H9 (cell line): ENCODE data around the gene TXNL4A. TPM values are rescaled to one million over a fixed set of nuclear protein-coding genes. Genes with fewer than 3 reads are reported as not detected.

Experiments used
- DNase-seq: peaks from one replicate; pipeline ENCODE4 v3.0.0-alpha.2; 2017
- H2AFZ ChIP-seq: one replicate; pipeline ENCODE4 v1.6.1; 2013; ENCODE audit warnings: mild to moderate bottlenecking, low read length, control low read depth, moderate library complexity
- H2AK5ac ChIP-seq: 2 replicates; pipeline ENCODE4 v1.6.1; 2013; ENCODE audit warnings: low read length, control low read depth, mixed read lengths; ENCODE audit not compliant: insufficient read length
- H2BK120ac ChIP-seq: one replicate; pipeline ENCODE4 v1.6.1; 2013; ENCODE audit warnings: low read depth, mild to moderate bottlenecking, low read length, control low read depth, inconsistent platforms; ENCODE audit not compliant: poor library complexity, severe bottlenecking
- H2BK12ac ChIP-seq: 2 replicates; pipeline ENCODE4 v1.6.1; 2013; ENCODE audit warnings: low read length, control low read depth, mixed read lengths, low read depth; ENCODE audit not compliant: insufficient read length
- H2BK15ac ChIP-seq: 2 replicates; pipeline ENCODE4 v1.6.1; 2013; ENCODE audit warnings: low read depth, low read length, control low read depth
- H2BK20ac ChIP-seq: one replicate; pipeline ENCODE4 v1.6.1; 2013; ENCODE audit warnings: low read depth, mild to moderate bottlenecking, low read length, control low read depth, inconsistent platforms; ENCODE audit not compliant: poor library complexity, severe bottlenecking
- H2BK5ac ChIP-seq: 2 replicates; pipeline ENCODE4 v1.6.1; 2013; ENCODE audit warnings: low read length, control low read depth, mixed read lengths; ENCODE audit not compliant: insufficient read length
- H3K14ac ChIP-seq: 2 replicates; pipeline ENCODE4 v1.6.1; 2013; ENCODE audit warnings: low read length, control low read depth; ENCODE audit not compliant: insufficient read depth
- H3K18ac ChIP-seq: 2 replicates; pipeline ENCODE4 v1.6.1; 2013; ENCODE audit warnings: low read depth, mild to moderate bottlenecking, mixed read lengths, low read length, control low read depth; ENCODE audit not compliant: insufficient read length
- H3K23ac ChIP-seq: 2 replicates; pipeline ENCODE4 v1.6.1; 2013; ENCODE audit warnings: low read length, control low read depth, mixed read lengths, low read depth; ENCODE audit not compliant: insufficient read length
- H3K23me2 ChIP-seq: 2 replicates; pipeline ENCODE4 v1.6.1; 2013; ENCODE audit warnings: low read depth, mild to moderate bottlenecking, mixed read lengths, low read length, control low read depth; ENCODE audit not compliant: insufficient read length, poor library complexity, severe bottlenecking
- H3K27ac ChIP-seq: 2 replicates; pipeline ENCODE4 v1.5.1; 2013; ENCODE audit warnings: low read length, control low read depth, mixed read lengths, low read depth; ENCODE audit not compliant: insufficient read length
- H3K27me3 ChIP-seq: 2 replicates; pipeline ENCODE4 v1.6.1; 2013; ENCODE audit warnings: low read length, control low read depth, inconsistent platforms; ENCODE audit not compliant: insufficient read depth
- H3K4ac ChIP-seq: 2 replicates; pipeline ENCODE4 v1.6.1; 2013; ENCODE audit warnings: low read depth, mild to moderate bottlenecking, control low read depth, inconsistent platforms, low read length, moderate library complexity
- H3K4me1 ChIP-seq: 2 replicates; pipeline ENCODE4 v1.6.1; 2013; ENCODE audit warnings: low read length, control low read depth, inconsistent platforms; ENCODE audit not compliant: insufficient read depth
- H3K4me2 ChIP-seq: 2 replicates; pipeline ENCODE4 v1.6.1; 2013; ENCODE audit warnings: low read length, control low read depth, mixed read lengths; ENCODE audit not compliant: insufficient read length, insufficient read depth
- H3K56ac ChIP-seq: 2 replicates; pipeline ENCODE4 v1.6.1; 2013; ENCODE audit warnings: low read depth, mild to moderate bottlenecking, mixed read lengths, low read length, control low read depth; ENCODE audit not compliant: insufficient read length
- H3K79me1 ChIP-seq: 2 replicates; pipeline ENCODE4 v1.6.1; 2013; ENCODE audit warnings: low read depth, mild to moderate bottlenecking, moderate library complexity, low read length, control low read depth, inconsistent platforms; ENCODE audit not compliant: insufficient read depth, poor library complexity, severe bottlenecking
- H3K79me2 ChIP-seq: 2 replicates; pipeline ENCODE4 v1.6.1; 2013; ENCODE audit warnings: low read length, control low read depth, inconsistent platforms; ENCODE audit not compliant: insufficient read depth
- H3K9ac ChIP-seq: 2 replicates; pipeline ENCODE4 v1.6.1; 2013; ENCODE audit warnings: low read length, control low read depth, mixed read lengths; ENCODE audit not compliant: insufficient read length; ENCODE audit errors: extremely low read depth
- H3K9me3 ChIP-seq: one replicate; pipeline ENCODE4 v1.6.1; 2013; ENCODE audit warnings: low read depth, low read length, inconsistent platforms; ENCODE audit not compliant: control insufficient read depth
- H3T11ph ChIP-seq: one replicate; pipeline ENCODE4 v1.6.1; 2013; ENCODE audit warnings: mild to moderate bottlenecking, low read length, control low read depth, inconsistent platforms
- H4K20me1 ChIP-seq: one replicate; pipeline ENCODE4 v1.6.1; 2013; ENCODE audit not compliant: control insufficient read depth, insufficient read length, insufficient read depth
- H4K5ac ChIP-seq: 2 replicates; pipeline ENCODE4 v1.6.1; 2013; ENCODE audit warnings: low read depth, mild to moderate bottlenecking, mixed read lengths, low read length, control low read depth; ENCODE audit not compliant: insufficient read length
- H4K8ac ChIP-seq: replicated peaks from 2 replicates; pipeline ENCODE4 v1.6.1; 2013; ENCODE audit warnings: low read length, control low read depth, mixed read lengths, low read depth; ENCODE audit not compliant: insufficient read length
- H4K91ac ChIP-seq: 2 replicates; pipeline ENCODE4 v1.6.1; 2013; ENCODE audit warnings: low read depth, mild to moderate bottlenecking, moderate library complexity, mixed read lengths, low read length, control low read depth; ENCODE audit not compliant: insufficient read length
- H3K27ac Mint-ChIP-seq, 3 experiments: 2 replicates in 2 of 3; 3 replicates in 1 of 3; pipeline ENCODE4 v1.8.0; 2020 to 2021; ENCODE audit warnings: mixed read lengths in 3 of 3, mild to moderate bottlenecking in 1 of 3, moderate library complexity in 1 of 3
- H3K27me3 Mint-ChIP-seq: 2 replicates; pipeline ENCODE4 v1.8.0; 2021; ENCODE audit warnings: low read depth, mild to moderate bottlenecking, moderate library complexity, mixed read lengths
- H3K36me3 Mint-ChIP-seq, 3 experiments: 2 replicates in 2 of 3; 3 replicates in 1 of 3; pipeline ENCODE4 v1.8.0; 2020 to 2021; ENCODE audit warnings: low read depth in 3 of 3, mixed read lengths in 3 of 3; ENCODE audit not compliant: insufficient read depth in 1 of 3
- H3K4me1 Mint-ChIP-seq, 2 experiments: 2 replicates each; pipeline ENCODE4 v1.8.0; 2020; ENCODE audit warnings: mixed read lengths in 2 of 2
- H3K4me3 Mint-ChIP-seq, 2 experiments: 2 replicates in 1 of 2; 3 replicates in 1 of 2; pipeline ENCODE4 v1.8.0; 2020 to 2021; ENCODE audit warnings: mild to moderate bottlenecking in 2 of 2, mixed read lengths in 2 of 2, moderate library complexity in 1 of 2
- H3K9me3 Mint-ChIP-seq, 2 experiments: 2 replicates in 1 of 2; 3 replicates in 1 of 2; pipeline ENCODE4 v1.8.0; 2020; ENCODE audit warnings: mild to moderate bottlenecking in 2 of 2, mixed read lengths in 2 of 2, moderate library complexity in 1 of 2
- WGBS: extraction: QIAGEN DNeasy Blood & Tissue Kit; methylation state at CpG from one replicate; pipeline ENCODE4 v1.1.7; 2013; ENCODE audit warnings: missing lambda C conversion rate, low lambda C conversion rate, mixed read lengths; ENCODE audit not compliant: insufficient read length; ENCODE audit errors: extremely low coverage; 5-methylcytosine and 5-hydroxymethylcytosine counted together
- total RNA-seq: library from RNA; stranded (reverse); gene quantifications from 2 replicates; pipeline ENCODE4 v1.2.1, GENCODE V29; 2021
- TF ChIP-seq, protein P1 (sequence below): fragments of 200-600 bp; sonication (generic); conservative IDR thresholded peaks from 3 replicates; pipeline ENCODE4 v1.8.0; 2021; ENCODE audit warnings: antibody characterized with exemption, mild to moderate bottlenecking

The TXNL4A gene
- total RNA-seq, 1 experiment from 2014 or later = 163 TPM

DNA sequence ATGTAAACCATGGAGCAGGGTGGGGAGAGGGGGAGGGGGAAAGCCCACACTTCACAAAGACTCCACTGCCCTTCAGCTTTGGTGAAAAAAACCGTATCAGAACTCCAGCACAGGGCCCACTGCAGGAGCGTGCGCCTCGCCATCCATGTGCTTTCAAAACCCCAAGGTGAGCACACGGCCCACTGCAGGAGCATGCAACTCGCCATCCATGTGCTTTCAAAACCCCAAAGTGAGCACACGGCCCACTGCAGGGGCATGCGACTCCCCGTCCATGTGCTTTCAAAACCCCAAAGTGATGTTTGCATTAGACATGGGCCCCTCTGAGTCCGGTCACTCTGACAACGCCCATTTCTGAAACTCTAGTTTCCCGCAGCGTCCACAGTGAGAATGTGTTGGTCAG is 7.8 kb downstream of the TXNL4A start:
- Histone ChIP-seq H3K79me2 (peaks cover 72% of the 10 kb centered on the region), H3K9ac (no peak overlapping the region), H2BK20ac (no peak overlapping the region), H4K20me1 (no peaks in the 10 kb centered on the region), H3K27me3 (no peaks in the 10 kb centered on the region), H3K4ac (no peak overlapping the region), H3K18ac (no peak overlapping the region), H3T11ph (no peak overlapping the region), H2BK5ac (no peak overlapping the region), H3K56ac (no peak overlapping the region), H2AFZ (no peak overlapping the region), H2BK120ac (no peak overlapping the region), H4K91ac (no peak overlapping the region), H3K23ac (no peak overlapping the region), H3K4me2 (no peak overlapping the region), H2BK12ac (no peak overlapping the region), H3K9me3 (no peaks in the 10 kb centered on the region), H4K5ac (no peak overlapping the region), H2AK5ac (no peak overlapping the region), H3K14ac (no peak overlapping the region), H4K8ac (no peak overlapping the region), H3K27ac (no peak overlapping the region), H2BK15ac (no peak overlapping the region), H3K23me2 (peaks cover 2% of the 10 kb centered on the region), H3K79me1 (peaks cover 18% of the 10 kb centered on the region), H3K4me1 (no peaks in the 10 kb centered on the region)
- DNase-seq = no peak
- Mint-ChIP-seq H3K27me3 (no peaks in the 10 kb centered on the region), H3K36me3 (peaks cover 29 to 56% (median 49%) of the 10 kb centered on the region in 3 experiments), H3K4me3 (no peak overlapping the region), H3K9me3 (no peaks in the 10 kb centered on the region), H3K4me1 (peaks cover 0 to 2% of the 10 kb centered on the region in 2 experiments; a peak in 1 of 4 replicates), H3K27ac (peak overlapping the region in 1 of 3 experiments; percentile 41; a peak in 2 of 7 replicates)
- WGBS = no CpG with 5 or more reads among the region's 13 CpGs
- TF ChIP-seq, protein P1, sequence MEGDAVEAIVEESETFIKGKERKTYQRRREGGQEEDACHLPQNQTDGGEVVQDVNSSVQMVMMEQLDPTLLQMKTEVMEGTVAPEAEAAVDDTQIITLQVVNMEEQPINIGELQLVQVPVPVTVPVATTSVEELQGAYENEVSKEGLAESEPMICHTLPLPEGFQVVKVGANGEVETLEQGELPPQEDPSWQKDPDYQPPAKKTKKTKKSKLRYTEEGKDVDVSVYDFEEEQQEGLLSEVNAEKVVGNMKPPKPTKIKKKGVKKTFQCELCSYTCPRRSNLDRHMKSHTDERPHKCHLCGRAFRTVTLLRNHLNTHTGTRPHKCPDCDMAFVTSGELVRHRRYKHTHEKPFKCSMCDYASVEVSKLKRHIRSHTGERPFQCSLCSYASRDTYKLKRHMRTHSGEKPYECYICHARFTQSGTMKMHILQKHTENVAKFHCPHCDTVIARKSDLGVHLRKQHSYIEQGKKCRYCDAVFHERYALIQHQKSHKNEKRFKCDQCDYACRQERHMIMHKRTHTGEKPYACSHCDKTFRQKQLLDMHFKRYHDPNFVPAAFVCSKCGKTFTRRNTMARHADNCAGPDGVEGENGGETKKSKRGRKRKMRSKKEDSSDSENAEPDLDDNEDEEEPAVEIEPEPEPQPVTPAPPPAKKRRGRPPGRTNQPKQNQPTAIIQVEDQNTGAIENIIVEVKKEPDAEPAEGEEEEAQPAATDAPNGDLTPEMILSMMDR = no peak
